Subcutaneous adipose tissue (tissue), 4 donors: ENCODE data around the gene KAZN. TPM values are rescaled to one million over a fixed set of nuclear protein-coding genes. Genes with fewer than 3 reads are reported as not detected.

Source experiments
- total RNA-seq, 4 donors: library from RNA; depleted of rRNA; stranded (reverse); fragments of >200 nt; gene quantifications; one replicate each; pipeline ENCODE4 v1.1.0, GENCODE V29; 2016
- TF ChIP-seq, protein P1 (sequence below): fragments of 450-650 bp; IDR thresholded peaks from one replicate; pipeline ENCODE4 v1.5.1; 2016; ENCODE audit warnings: low read depth, mild to moderate bottlenecking, control low read depth, antibody characterized with exemption, moderate library complexity

KAZN gene
- total RNA-seq, 4 donors from 2014 or later, result 7.5 to 22.2 (median 10.4) TPM

DNA sequence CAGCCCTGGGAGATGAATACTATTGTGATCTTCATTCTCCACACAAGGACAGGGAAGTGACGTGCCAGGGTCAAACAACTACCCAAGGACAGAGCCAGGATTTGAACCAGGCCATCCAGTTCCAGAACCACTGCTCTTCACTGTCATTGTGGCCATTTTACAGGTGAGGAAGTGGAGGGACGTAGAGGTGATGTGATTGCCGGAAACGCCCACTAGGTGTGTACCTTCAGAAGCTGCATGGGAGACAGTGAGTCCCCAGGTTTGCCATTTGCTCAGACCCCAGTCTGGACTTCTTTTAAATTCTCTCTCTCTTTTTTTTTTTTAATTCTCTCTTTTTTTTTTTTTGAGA lies 347.5 kb downstream of the KAZN start:
- TF ChIP-seq, protein P1, sequence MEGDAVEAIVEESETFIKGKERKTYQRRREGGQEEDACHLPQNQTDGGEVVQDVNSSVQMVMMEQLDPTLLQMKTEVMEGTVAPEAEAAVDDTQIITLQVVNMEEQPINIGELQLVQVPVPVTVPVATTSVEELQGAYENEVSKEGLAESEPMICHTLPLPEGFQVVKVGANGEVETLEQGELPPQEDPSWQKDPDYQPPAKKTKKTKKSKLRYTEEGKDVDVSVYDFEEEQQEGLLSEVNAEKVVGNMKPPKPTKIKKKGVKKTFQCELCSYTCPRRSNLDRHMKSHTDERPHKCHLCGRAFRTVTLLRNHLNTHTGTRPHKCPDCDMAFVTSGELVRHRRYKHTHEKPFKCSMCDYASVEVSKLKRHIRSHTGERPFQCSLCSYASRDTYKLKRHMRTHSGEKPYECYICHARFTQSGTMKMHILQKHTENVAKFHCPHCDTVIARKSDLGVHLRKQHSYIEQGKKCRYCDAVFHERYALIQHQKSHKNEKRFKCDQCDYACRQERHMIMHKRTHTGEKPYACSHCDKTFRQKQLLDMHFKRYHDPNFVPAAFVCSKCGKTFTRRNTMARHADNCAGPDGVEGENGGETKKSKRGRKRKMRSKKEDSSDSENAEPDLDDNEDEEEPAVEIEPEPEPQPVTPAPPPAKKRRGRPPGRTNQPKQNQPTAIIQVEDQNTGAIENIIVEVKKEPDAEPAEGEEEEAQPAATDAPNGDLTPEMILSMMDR, result no peak

DNA sequence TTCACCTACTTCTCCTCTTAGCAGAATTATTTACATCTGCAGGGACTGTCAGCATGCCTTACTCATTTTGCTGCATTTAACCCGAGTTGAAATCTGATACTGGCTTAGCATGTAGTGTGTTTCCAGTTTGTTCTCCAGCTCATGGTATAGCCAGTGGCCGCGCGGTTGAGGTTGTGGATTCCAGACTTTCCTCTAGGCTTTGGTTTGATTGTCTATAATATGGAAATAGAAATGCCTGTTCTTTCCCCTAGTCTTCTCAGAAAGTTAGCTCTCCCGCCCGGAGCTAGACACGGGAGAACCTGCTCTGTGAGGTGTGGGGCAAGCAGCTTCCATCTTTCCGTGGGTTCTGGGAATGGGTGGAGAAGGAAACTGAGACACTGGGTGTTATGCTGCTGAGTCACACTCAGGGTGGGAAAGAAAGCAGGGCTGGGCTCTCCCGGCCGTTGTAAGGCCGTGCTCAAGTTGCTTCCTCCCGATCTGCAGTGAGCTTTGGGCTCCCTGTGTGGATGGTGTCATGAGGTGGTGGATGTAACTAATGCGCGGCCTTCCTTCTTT lies 348.3 kb downstream of the KAZN start:
- TF ChIP-seq, protein P1, result no peak

DNA sequence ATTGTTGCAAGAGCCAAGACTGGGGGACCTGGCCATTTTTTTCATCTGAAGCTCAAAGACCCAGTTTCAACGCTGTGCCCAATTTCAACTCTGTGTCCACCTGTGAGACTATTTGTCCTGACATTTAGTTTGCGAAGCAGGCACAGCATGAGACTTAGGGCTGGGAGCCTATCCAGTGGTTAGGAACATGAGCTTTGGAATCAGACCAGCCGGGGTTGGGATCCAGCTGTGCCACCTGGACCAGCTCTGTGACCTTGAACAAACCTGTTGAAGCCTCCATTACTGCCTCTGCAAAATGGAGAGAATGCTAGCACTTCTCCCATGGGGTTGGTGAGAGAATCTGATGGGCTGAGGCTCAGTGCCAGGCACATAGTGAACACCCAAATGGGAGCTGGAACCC lies 348.9 kb downstream of the KAZN start:
- TF ChIP-seq, protein P1, result no peak

DNA sequence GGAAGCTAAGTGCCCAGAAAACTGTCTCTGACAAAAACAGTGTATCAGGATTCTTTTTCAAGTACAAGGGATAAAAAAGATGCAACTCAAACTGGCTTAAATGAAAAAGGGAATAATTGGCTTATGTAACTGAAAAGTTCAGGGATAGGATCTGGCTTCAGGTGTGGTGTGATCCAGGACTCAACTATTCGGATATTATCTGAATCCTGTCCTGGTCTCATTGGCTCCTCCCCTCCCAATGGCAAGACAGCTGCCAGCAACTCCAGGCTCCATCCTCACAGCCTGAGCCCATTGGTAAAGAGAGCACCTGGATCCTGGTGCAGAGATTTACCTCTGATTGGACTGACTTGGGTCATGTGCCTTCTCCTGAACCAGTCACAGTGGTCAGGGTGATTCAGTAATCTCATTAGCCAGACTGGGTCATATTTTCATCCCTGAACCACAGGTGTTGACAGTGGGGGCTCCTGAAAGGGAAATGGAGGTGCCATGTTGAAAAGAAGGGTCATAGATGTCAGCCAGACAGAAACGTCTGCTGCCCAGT lies 349.7 kb downstream of the KAZN start:
- TF ChIP-seq, protein P1, result no peak

DNA sequence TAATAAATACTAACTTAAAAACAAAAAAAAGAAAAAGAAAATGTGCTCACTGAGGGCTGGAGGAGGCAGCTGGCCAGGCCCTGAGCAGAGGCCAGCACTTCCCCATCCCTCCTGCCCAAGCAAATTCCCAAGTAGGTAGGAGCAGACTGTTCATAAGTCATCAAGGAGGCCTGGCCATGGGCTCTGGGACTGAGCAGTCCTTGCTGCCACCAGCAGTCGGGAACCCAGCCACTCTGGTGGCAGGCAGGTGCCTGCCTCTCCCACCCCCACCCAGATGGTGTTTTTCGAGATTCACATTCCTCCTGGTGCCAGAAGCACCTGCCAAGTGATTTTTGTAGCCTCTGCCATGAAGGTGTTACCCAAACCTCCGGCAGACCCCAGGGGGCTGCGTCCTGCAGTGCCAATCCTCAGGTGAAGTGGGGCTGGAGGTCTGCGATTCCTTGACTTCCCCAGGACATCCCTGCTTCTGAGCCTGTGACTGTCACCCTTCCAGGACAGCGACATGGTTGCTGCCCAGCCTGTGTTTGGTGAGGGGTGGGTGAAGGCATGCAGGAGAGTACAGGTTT lies 350.9 kb downstream of the KAZN start:
- TF ChIP-seq, protein P1, result no peak

DNA sequence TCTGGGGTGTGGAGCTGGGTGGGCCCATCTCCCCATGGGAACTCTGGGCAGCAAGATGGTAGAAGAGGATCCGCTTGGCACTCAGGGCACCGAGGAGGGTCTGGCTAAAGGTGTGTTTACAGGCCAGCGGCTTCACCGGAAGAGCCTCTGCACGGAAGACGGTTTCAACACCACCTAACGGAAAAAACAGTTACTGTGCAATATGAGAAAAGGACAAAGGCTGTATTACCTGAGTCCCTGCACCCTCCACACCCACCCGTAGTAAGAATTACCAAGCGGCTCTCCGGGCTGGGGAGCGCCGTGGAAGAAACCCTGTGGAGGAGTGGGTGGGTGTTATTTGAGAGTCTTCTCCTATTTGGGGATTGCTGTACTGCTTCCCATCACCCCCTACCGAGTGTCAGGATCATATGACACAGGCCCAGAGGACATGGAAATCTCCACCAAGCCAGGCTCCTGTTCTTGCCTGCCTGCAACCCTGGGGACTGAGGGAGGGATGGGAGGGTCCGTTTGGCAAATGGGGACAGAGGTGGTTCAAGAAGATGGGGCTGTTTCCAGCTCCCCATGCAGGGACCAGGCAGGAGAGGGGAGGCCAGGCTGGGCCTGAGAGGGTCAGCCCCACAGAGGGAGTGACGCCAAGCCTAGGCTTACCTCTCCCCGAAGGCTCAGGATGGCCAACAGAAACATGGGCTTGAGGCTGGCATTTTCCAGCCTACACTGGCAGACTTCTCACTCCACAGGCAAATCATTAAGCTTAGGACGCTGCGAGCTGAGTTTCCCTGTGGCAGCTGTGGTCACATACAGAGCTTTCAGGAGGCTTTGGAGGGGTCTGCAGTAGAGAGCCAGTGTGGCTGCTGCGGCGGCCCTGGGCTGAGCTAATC lies 351.6 kb downstream of the KAZN start:
- TF ChIP-seq, protein P1, result no peak

DNA sequence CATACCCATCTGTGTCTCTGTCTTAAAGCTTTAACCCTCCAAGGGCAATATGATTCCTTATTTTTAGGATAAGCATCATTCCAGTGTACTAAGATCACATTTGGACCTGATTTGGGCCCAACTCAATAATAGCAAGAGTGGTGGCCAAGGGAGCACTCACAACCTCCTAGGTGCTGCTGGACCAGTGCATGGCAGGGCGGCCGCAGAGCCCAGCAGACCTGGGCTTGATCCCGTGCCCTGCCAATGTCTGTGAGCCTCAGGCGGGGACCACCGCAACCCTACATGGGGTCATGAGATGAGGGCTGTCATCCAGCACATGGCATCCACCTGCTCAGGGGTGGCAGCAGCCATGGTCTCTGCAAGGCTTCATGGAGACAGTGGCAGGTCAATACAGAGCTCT lies 353.3 kb downstream of the KAZN start:
- TF ChIP-seq, protein P1, result no peak
